Measurements from ENCODE around the gene GH1. TPM values are rescaled to one million over a fixed set of nuclear protein-coding genes. Genes with fewer than 3 reads are reported as not detected.
A peak's percentile ranks its signal among the peaks of the same experiment; 100 is the strongest.

Gene GH1
- total and polyA plus RNA-seq, 2 donors (not counting 1 experiment from before 2014, with no cell fraction given): 1.7 to 2.3 TPM

DNA sequence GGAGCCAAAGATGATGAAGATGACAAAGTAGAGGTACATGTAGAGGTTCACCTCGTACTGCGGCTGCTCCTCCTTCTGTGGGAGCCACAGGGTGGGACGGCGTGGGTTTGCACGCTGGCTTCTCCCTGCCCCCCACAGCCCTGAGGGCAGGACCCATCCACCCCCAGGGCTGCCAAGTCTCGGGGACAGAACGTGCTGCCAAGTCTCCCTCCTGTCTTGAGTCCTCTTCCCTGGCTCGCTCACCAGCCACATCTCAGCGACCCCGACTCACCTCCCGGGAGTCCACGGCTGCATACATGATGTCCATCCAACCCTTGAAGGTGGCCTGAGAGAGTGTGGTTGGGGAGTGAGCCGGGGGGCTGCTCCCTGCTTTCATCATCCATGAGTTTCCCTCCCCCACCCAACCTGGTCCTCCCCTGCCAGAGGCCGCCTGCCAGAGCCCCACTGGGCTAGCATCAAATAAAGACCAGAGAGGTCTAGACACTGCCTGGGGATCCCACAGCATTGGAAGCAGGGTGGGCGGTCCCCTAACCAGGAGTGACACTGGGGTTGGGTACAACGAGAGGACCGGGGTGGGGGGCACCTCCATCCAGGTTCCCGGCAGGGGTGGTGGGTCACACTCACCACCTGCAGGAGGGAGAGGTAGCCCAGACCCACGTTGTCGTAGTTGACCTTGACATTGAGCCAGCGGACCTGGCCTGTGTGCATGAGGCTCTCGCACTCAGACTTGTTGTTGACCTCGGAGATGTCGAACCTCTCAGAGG is 26.3 kb upstream of the GH1 start:
- H3K4me1 ChIP-seq (ENCODE audit: control insufficient read depth in 2 of 2, insufficient read depth in 2 of 2, low read length in 2 of 2): peaks cover 26 to 54% of the 10 kb centered on the region in 2 donors
- peaks cover 0 to 11% (median 0%) of the 10 kb centered on the region in 3 donors for H3K9me3 ChIP-seq (ENCODE audit: control extremely low read depth in 1 of 3, control insufficient read depth in 2 of 3, insufficient read depth in 1 of 3, low read length in 2 of 3)
- Mint-ChIP-seq H3K4me3 (peak overlapping the region; percentile 89), H3K9me3 (ENCODE audit: insufficient read depth) (no peaks in the 10 kb centered on the region), H3K4me1 (peaks cover 46% of the 10 kb centered on the region), H3K27me3 (no peaks in the 10 kb centered on the region), H3K27ac (peak overlapping the region; percentile 99)
- no peak overlapping the region for H2AFZ ChIP-seq (ENCODE audit: insufficient read depth, low read depth, low read length, poor library complexity, severe bottlenecking)
- no peak overlapping the region for H3K4me3 ChIP-seq (ENCODE audit: control extremely low read depth in 1 of 5, extremely low read depth in 1 of 5, insufficient read depth in 1 of 5, low read depth in 2 of 5, low read length in 4 of 5)
- peaks cover 26% of the 10 kb centered on the region for H3K79me2 ChIP-seq (ENCODE audit: control insufficient read depth, insufficient read depth, low read length)
- H3K4me2 ChIP-seq (replicated peaks; ENCODE audit: low read depth, low read length, poor library complexity, severe bottlenecking): peak overlapping the region; percentile 93
- H3K27me3 ChIP-seq (replicated peaks in 1 of 4; ENCODE audit: control extremely low read depth in 1 of 4, control insufficient read depth in 3 of 4, insufficient read depth in 4 of 4, low read length in 3 of 4): no peaks in the 10 kb centered on the region
- TF ChIP-seq, protein P1, sequence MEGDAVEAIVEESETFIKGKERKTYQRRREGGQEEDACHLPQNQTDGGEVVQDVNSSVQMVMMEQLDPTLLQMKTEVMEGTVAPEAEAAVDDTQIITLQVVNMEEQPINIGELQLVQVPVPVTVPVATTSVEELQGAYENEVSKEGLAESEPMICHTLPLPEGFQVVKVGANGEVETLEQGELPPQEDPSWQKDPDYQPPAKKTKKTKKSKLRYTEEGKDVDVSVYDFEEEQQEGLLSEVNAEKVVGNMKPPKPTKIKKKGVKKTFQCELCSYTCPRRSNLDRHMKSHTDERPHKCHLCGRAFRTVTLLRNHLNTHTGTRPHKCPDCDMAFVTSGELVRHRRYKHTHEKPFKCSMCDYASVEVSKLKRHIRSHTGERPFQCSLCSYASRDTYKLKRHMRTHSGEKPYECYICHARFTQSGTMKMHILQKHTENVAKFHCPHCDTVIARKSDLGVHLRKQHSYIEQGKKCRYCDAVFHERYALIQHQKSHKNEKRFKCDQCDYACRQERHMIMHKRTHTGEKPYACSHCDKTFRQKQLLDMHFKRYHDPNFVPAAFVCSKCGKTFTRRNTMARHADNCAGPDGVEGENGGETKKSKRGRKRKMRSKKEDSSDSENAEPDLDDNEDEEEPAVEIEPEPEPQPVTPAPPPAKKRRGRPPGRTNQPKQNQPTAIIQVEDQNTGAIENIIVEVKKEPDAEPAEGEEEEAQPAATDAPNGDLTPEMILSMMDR (IDR thresholded peaks at IDR 0.05): no peak
- no peak for TF ChIP-seq EZH2 (IDR thresholded peaks at IDR 0.05; ENCODE audit: borderline replicate concordance, insufficient read depth, low read depth, low read length, poor library complexity, severe bottlenecking)
- intact Hi-C loops (cut with micrococcal nuclease): no loop called here
- H3K27ac ChIP-seq (ENCODE audit: low read length in 2 of 2): peak overlapping the region; percentile 72 to 84
- no peak for ATAC-seq (ENCODE audit: low read depth)
- POLR2A ChIA-PET: interaction anchor here (1.7 to 3.0 kb wide), 3 partner anchors 7 to 24 kb away, joined by 21 to 360 read pairs (median 160); partner anchors contain the start of genes CD79B and GH1
- H4K20me1 ChIP-seq (ENCODE audit: control insufficient read depth, insufficient read depth, low read length, poor library complexity, severe bottlenecking): no peaks in the 10 kb centered on the region
- no peak for DNase-seq
- WGBS (ENCODE audit: insufficient coverage): 88% methylated on average over 14 of the region's 24 CpGs
- CTCF ChIA-PET: interaction anchor here (0.9 to 3.4 kb wide), 12 partner anchors 12 to 201 kb away, joined by 3 to 834 read pairs (median 16); partner anchors contain the start of genes CD79B, CSHL1, GH1 and ICAM2
- no peak overlapping the region for H3K9ac ChIP-seq (ENCODE audit: low read length)
- no peaks in the 10 kb centered on the region for H3K36me3 ChIP-seq (replicated peaks in 1 of 2; ENCODE audit: control extremely low read depth in 1 of 2, control insufficient read depth in 1 of 2, extremely low read depth in 1 of 2, insufficient read depth in 2 of 2, low read length in 1 of 2)

- intact Hi-C loops (cut with micrococcal nuclease): no loop called here
- Histone ChIP-seq H4K20me1 (ENCODE audit: control insufficient read depth, insufficient read depth, low read length, poor library complexity, severe bottlenecking) (no peaks in the 10 kb centered on the region), H3K4me3 (ENCODE audit: control extremely low read depth in 1 of 5, extremely low read depth in 1 of 5, insufficient read depth in 1 of 5, low read depth in 2 of 5, low read length in 4 of 5) (no peak overlapping the region), H3K27ac (ENCODE audit: low read length in 2 of 2) (no peak overlapping the region), H2AFZ (ENCODE audit: insufficient read depth, low read depth, low read length, poor library complexity, severe bottlenecking) (no peak overlapping the region), H3K36me3 (replicated peaks in 1 of 2; ENCODE audit: control extremely low read depth in 1 of 2, control insufficient read depth in 1 of 2, extremely low read depth in 1 of 2, insufficient read depth in 2 of 2, low read length in 1 of 2) (no peaks in the 10 kb centered on the region), H3K79me2 (ENCODE audit: control insufficient read depth, insufficient read depth, low read length) (peaks cover 15% of the 10 kb centered on the region), H3K27me3 (replicated peaks in 1 of 4; ENCODE audit: control extremely low read depth in 1 of 4, control insufficient read depth in 3 of 4, insufficient read depth in 4 of 4, low read length in 3 of 4) (no peaks in the 10 kb centered on the region), H3K9me3 (ENCODE audit: control extremely low read depth in 1 of 3, control insufficient read depth in 2 of 3, insufficient read depth in 1 of 3, low read length in 2 of 3) (peaks cover 0 to 11% (median 0%) of the 10 kb centered on the region in 3 donors), H3K4me1 (ENCODE audit: control insufficient read depth in 2 of 2, insufficient read depth in 2 of 2, low read length in 2 of 2) (peaks cover 35 to 59% of the 10 kb centered on the region in 2 donors), H3K4me2 (replicated peaks; ENCODE audit: low read depth, low read length, poor library complexity, severe bottlenecking) (no peak overlapping the region), H3K9ac (ENCODE audit: low read length) (no peak overlapping the region)
- no peak for DNase-seq
- Mint-ChIP-seq H3K27ac (peak overlapping the region; percentile 91), H3K4me3 (peak overlapping the region; percentile 53), H3K9me3 (ENCODE audit: insufficient read depth) (no peaks in the 10 kb centered on the region), H3K4me1 (peaks cover 54% of the 10 kb centered on the region), H3K27me3 (no peaks in the 10 kb centered on the region)
- WGBS (ENCODE audit: insufficient coverage): 100% methylated on average over 2 of the region's 9 CpGs
- no peak for ATAC-seq (ENCODE audit: low read depth)
- ChIA-PET POLR2A (interaction anchor here (0.5 to 1.0 kb wide), 3 partner anchors 9 to 206 kb away, joined by 3 to 5 read pairs (median 4); no protein-coding TSS in a partner anchor), CTCF (interaction anchor here (1.0 to 1.4 kb wide), 3 partner anchors 11 to 25 kb away, joined by 4 to 5 read pairs (median 4); partner anchors contain the start of genes CD79B and GH1)
- TF ChIP-seq, protein P1 (IDR thresholded peaks at IDR 0.05): peak; percentile 64
- no peak for TF ChIP-seq EZH2 (IDR thresholded peaks at IDR 0.05; ENCODE audit: borderline replicate concordance, insufficient read depth, low read depth, low read length, poor library complexity, severe bottlenecking)
Measured at GRCh38 chr17:63943745-63944144, 25.1 kb upstream of the GH1 start.
